Esophagus squamous epithelium (tissue), 5 donors: ENCODE measurements around the gene HSD17B7. TPM values are rescaled to one million over a fixed set of nuclear protein-coding genes. Genes with fewer than 3 reads are reported as not detected.

ENCODE experiments used
- DNase-seq: peaks from one replicate; lab custom pipeline; 2025; lab: John Stamatoyannopoulos, UW
- H3K27ac ChIP-seq, 4 donors: fragments of 200-600 bp; sonication (generic); one replicate each; pipeline ENCODE4 v1.5.1; 2016 to 2019; ENCODE audit warnings: mild to moderate bottlenecking in 1 of 4
- H3K27me3 ChIP-seq, 4 donors: fragments of 200-600 bp; sonication (generic); 1 replicate in 3 of 4; 2 replicates in 1 of 4; pipeline versions ENCODE4 v1.5.1 to v1.6.0; 2017 to 2021; ENCODE audit warnings: antibody characterized with exemption in 1 of 4
- H3K36me3 ChIP-seq, 3 donors: fragments of 200-600 bp; sonication (generic); one replicate each; pipeline ENCODE4 v1.5.1; 2016 to 2019
- H3K4me1 ChIP-seq, 3 donors: fragments of 200-600 bp; sonication (generic); one replicate each; pipeline ENCODE4 v1.5.1; 2017 to 2019
- H3K4me3 ChIP-seq, 4 donors: fragments of 200-600 bp; sonication (generic); 1 replicate in 3 of 4; 2 replicates in 1 of 4; pipeline ENCODE4 v1.5.1; 2016 to 2019; ENCODE audit warnings: mild to moderate bottlenecking in 2 of 4, moderate library complexity in 1 of 4
- H3K9me3 ChIP-seq, 3 donors: fragments of 200-600 bp; sonication (generic); one replicate each; pipeline ENCODE4 v1.5.1; 2016 to 2019
- POLR2A ChIP-seq, 4 donors: fragments of 450-650 bp; IDR thresholded peaks; one replicate each; pipeline ENCODE4 v1.6.1; 2017; ENCODE audit warnings: antibody characterized with exemption in 4 of 4, mild to moderate bottlenecking in 4 of 4, moderate library complexity in 3 of 4
- WGBS, 2 donors: methylation state at CpG; one replicate each; pipeline ENCODE4 v1.1.5; 2018; 5-methylcytosine and 5-hydroxymethylcytosine counted together
- intact Hi-C: fragments of 100-400 bp; cut with DNase I; formaldehyde crosslinking; loops from one replicate; pipeline ENCODE4 v1.15.0; 2022
- total RNA-seq, 4 donors: library from RNA; depleted of rRNA; stranded (reverse); fragments of >200 nt; gene quantifications; one replicate each; pipeline ENCODE4 v1.1.0, GENCODE V29; 2016
- TF ChIP-seq, protein P1 (sequence below), 6 experiments: fragments of 450-650 bp in 4 of 6; fragments of 200-600 bp in 2 of 6; sonication (generic) in 2 of 6; IDR thresholded peaks; one replicate each; pipeline ENCODE4 v1.5.1; 2016 to 2019; ENCODE audit warnings: antibody characterized with exemption in 6 of 6, mild to moderate bottlenecking in 4 of 6, moderate library complexity in 4 of 6
- donor health status: DM: yes; HTN: yes; CAD: no.

The HSD17B7 gene
- total RNA-seq, 4 donors from 2014 or later, result 15.7 to 28.4 (median 21.6) TPM

DNA sequence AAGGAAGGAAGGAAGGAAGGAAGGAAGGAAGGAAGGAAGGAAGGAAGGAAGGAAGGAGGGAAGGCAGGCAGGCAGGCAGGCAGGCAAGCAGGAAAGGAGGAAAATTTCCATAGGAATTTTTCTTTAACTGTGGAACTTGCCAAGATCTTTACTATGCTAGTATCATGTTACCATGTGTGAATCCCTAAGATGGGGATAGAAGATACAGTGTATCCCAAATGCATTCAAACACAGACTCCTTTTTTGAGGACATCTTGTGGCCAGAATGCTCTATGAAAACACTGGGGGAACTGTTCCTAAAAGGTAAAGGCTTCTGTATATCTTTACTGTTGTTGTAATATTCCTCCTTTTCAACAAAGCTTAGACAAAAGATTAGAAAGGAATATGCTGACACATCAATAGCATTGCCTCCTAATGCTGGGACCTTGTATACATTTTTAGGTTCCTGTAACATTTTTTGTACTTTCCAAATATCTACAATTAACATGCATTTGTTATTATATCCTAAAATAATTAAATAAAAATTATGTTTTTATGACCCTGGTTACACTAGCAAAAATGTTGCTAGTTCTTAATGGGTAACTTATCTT is 49.8 kb downstream of the HSD17B7 start:
- H3K36me3 ChIP-seq, result no peaks in the 10 kb centered on the region
- peaks cover 0 to 15% (median 6%) of the 10 kb centered on the region in 3 donors for H3K9me3 ChIP-seq
- no peak for DNase-seq
- H3K27ac ChIP-seq, result no peak overlapping the region
- TF ChIP-seq, protein P1, sequence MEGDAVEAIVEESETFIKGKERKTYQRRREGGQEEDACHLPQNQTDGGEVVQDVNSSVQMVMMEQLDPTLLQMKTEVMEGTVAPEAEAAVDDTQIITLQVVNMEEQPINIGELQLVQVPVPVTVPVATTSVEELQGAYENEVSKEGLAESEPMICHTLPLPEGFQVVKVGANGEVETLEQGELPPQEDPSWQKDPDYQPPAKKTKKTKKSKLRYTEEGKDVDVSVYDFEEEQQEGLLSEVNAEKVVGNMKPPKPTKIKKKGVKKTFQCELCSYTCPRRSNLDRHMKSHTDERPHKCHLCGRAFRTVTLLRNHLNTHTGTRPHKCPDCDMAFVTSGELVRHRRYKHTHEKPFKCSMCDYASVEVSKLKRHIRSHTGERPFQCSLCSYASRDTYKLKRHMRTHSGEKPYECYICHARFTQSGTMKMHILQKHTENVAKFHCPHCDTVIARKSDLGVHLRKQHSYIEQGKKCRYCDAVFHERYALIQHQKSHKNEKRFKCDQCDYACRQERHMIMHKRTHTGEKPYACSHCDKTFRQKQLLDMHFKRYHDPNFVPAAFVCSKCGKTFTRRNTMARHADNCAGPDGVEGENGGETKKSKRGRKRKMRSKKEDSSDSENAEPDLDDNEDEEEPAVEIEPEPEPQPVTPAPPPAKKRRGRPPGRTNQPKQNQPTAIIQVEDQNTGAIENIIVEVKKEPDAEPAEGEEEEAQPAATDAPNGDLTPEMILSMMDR (IDR thresholded peaks at IDR 0.05), result no peak
- no peak for TF ChIP-seq POLR2A (IDR thresholded peaks at IDR 0.05)
- H3K4me3 ChIP-seq, result no peak overlapping the region
- H3K4me1 ChIP-seq, result no peaks in the 10 kb centered on the region
- no peaks in the 10 kb centered on the region for H3K27me3 ChIP-seq
- intact Hi-C loops, result no loop called here

DNA sequence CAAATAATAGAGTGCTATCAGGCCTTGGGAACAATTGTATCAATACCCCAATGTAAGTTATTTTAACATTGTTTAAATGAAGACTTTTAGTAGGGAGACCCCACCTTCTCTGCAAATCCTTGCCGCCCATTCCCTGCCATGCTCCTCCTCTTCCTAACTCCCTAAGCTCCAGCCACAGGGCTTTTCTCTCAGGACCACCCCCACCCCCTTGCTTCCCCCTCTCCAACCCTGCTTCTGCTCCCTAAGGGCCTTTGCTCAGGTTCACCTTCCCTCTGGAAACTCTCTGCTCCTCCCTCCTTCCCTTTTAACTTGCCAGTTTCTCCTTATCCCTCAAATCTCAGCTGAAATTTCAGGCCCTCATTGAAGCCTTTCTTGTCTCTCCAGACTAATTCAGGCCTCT is 53.7 kb downstream of the HSD17B7 start:
- Histone ChIP-seq H3K4me3 (no peak overlapping the region), H3K27me3 (no peaks in the 10 kb centered on the region), H3K4me1 (no peaks in the 10 kb centered on the region), H3K9me3 (peaks cover 0 to 6% (median 0%) of the 10 kb centered on the region in 3 donors), H3K36me3 (no peaks in the 10 kb centered on the region), H3K27ac (no peak overlapping the region)
- DNase-seq, result no peak
- 88 to 100% methylated on average over 1 of the region's 1 CpG for WGBS, 2 donors
- TF ChIP-seq, protein P1 (IDR thresholded peaks at IDR 0.05), result no peak
- TF ChIP-seq POLR2A (IDR thresholded peaks at IDR 0.05), result no peak
- intact Hi-C loops, result no loop called here

DNA sequence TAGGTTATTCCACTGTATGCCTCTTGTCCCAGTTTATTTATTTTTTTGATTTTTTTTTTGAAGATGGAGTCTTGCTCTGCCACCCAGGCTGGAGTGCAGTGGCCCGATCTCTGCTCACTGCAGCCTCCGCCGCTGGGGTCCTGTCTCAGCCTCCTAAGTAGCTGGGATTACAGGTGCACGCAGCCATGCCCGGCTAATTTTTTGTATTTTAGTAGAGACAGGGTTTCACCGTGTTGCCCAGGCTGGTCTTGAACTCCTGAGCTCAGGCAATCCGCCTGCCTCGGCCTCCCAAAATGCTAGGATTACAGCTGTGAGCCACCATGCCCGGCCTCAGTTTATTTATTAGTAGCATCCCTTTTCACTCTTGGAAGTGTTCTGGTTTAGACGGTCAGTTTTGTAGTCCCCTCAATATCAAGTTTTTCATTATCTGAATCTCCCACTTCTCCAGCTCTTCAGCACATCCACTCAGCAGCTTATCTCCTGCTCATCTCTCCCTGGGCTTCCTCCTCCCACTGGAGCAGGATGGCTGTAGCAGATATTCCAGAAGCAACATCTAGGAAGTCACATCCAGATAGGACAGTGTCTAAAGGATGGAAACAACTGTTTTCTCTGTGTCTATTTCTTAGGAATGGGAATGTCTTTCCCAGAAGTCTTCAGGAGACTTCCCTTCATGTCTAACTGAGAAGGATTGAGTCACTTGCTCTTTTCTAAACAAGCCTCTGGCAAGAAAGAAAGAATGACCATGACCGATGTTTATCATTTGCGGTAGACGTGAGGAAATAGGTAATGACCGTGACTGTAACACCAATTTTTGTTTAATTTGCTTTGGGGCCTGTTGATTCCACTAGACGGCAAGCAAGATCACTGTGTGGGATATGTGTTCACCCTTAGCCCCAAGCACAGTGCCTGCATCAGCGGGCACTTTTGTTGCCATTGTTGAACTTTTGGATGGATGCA is 56.0 kb downstream of the HSD17B7 start:
- no peak for DNase-seq

DNA sequence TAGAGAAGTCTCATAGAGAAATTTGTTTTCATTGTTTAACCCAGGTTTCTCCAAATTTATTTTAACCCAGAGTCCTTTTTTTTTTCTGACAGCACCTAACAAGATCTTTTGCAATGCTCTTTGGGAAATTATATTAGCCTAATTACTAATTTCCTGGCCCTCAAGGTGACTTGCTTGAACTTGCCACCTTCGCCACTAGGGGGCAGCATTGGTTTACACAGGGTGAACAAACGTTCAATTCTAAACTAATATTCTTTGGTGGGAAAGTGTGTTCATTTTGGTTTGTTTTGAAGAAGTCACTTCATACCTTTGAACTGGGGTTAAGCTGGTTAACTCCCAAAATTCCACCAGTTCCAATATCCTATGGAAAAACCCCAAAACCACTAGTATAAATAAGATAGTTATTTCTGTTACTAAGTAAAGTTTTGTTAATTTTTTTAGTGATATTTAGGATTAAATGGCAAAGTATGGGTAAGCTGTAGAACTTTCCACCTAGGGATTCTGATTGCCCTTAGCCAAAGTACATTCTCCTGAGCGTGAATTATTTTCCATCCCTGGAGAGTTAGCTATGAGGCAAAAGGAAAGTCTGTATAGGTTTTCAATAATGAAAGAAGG is 57.4 kb downstream of the HSD17B7 start:
- H3K4me3 ChIP-seq, result no peak overlapping the region
- no peaks in the 10 kb centered on the region for H3K36me3 ChIP-seq
- no peaks in the 10 kb centered on the region for H3K9me3 ChIP-seq
- no peak for DNase-seq
- intact Hi-C loops, result no loop called here
- 5 to 8% methylated on average over 3 of the region's 3 CpGs for whole genome bisulfite sequencing, 2 donors
- H3K27me3 ChIP-seq, result no peaks in the 10 kb centered on the region
- TF ChIP-seq, protein P1 (IDR thresholded peaks at IDR 0.05), result peak; percentile 69 to 97 (median 89)
- TF ChIP-seq POLR2A (IDR thresholded peaks at IDR 0.05), result no peak
- H3K27ac ChIP-seq, result no peak overlapping the region
- no peaks in the 10 kb centered on the region for H3K4me1 ChIP-seq

More for the DNA sequence above, 56.0 kb downstream of the HSD17B7 start:
- H3K27ac ChIP-seq, result no peak overlapping the region
- no peaks in the 10 kb centered on the region for H3K4me1 ChIP-seq
- no peak overlapping the region for H3K4me3 ChIP-seq
- TF ChIP-seq POLR2A (IDR thresholded peaks at IDR 0.05), result no peak
- TF ChIP-seq, protein P1 (IDR thresholded peaks at IDR 0.05), result no peak
- no peaks in the 10 kb centered on the region for H3K9me3 ChIP-seq
- no peaks in the 10 kb centered on the region for H3K27me3 ChIP-seq
- WGBS, 2 donors, result 81 to 87% methylated on average over 16 of the region's 16 CpGs
- no peaks in the 10 kb centered on the region for H3K36me3 ChIP-seq
- intact Hi-C loops, result no loop called here

DNA sequence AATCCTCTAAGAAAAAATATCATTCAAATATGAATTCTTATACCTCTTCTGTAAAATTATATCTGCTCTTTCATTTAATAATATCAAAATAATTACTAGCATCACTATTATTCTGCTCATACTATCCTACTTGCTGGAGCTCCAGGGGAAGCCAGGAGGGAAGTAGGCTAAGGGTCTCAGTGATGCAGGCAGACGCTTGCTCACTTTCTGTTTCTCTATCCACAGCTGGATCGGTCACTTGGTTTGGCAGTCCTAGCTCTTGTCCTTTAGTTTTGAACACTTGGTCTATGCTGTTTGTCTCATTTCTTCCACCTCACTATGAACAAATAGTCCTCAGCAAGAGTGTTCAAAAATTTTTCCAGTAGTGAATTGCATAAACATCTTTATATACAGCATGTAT is 59.2 kb downstream of the HSD17B7 start:
- no peaks in the 10 kb centered on the region for H3K27me3 ChIP-seq
- 69 to 84% methylated on average over 2 of the region's 2 CpGs for WGBS, 2 donors
- intact Hi-C loops, result no loop called here
- H3K4me1 ChIP-seq, result no peaks in the 10 kb centered on the region
- H3K9me3 ChIP-seq, result no peaks in the 10 kb centered on the region
- TF ChIP-seq, protein P1 (IDR thresholded peaks at IDR 0.05), result no peak
- no peak for TF ChIP-seq POLR2A (IDR thresholded peaks at IDR 0.05)
- no peak overlapping the region for H3K4me3 ChIP-seq
- no peaks in the 10 kb centered on the region for H3K36me3 ChIP-seq
- H3K27ac ChIP-seq, result no peak overlapping the region
- no peak for DNase-seq
